A673 (cell line): Measurements from ENCODE around the gene TMEM258. TPM values are rescaled to one million over a fixed set of nuclear protein-coding genes. Genes with fewer than 3 reads are reported as not detected.

Source experiments
- BruUV-seq: library from RNA; stranded (reverse); fragments of 400-500 nt; replicated peaks from 2 replicates; lab custom pipeline; 2021; lab: Mats Ljungman, UMichigan
- CTCF ChIA-PET: fragments of 300-600 bp; sonication (Branson Sonifier 250); formaldehyde crosslinking; loops from one replicate; lab custom pipeline; 2022; ENCODE audit warnings: antibody characterized with exemption; lab: Charles Lee
- POLR2A ChIA-PET: fragments of 300-600 bp; sonication (Branson Sonifier 250); formaldehyde crosslinking; loops from one replicate; lab custom pipeline; 2022; ENCODE audit warnings: antibody characterized with exemption; ENCODE audit not compliant: low non-redundant PET; lab: Charles Lee
- DNase-seq: peaks from one replicate; pipeline ENCODE4 v3.0.0-alpha.2; 2015; ENCODE audit warnings: low spot score
- H3K27ac ChIP-seq: fragments of 200-600 bp; sonication (generic); 2 replicates; pipeline ENCODE4 v1.5.1; 2016; ENCODE audit warnings: mixed run types, low read depth, mild to moderate bottlenecking, mixed read lengths, antibody characterized with exemption, low read length; ENCODE audit not compliant: poor library complexity, severe bottlenecking
- H3K27me3 ChIP-seq: fragments of 200-600 bp; sonication (generic); replicated peaks from 2 replicates; pipeline ENCODE4 v1.6.1; 2017; ENCODE audit warnings: mixed run types, low read depth, mild to moderate bottlenecking, mixed read lengths, antibody characterized with exemption, low read length; ENCODE audit not compliant: insufficient read depth, poor library complexity
- H3K36me3 ChIP-seq: fragments of 200-600 bp; sonication (generic); 2 replicates; pipeline ENCODE4 v1.6.1; 2016; ENCODE audit warnings: mixed run types, mild to moderate bottlenecking, mixed read lengths, antibody characterized with exemption, low read length; ENCODE audit not compliant: insufficient read depth, poor library complexity, severe bottlenecking
- H3K4me1 ChIP-seq: fragments of 200-600 bp; sonication (generic); 2 replicates; pipeline ENCODE4 v1.6.1; 2017; ENCODE audit warnings: mixed run types, mild to moderate bottlenecking, mixed read lengths, antibody characterized with exemption, low read length; ENCODE audit not compliant: insufficient read depth, poor library complexity, severe bottlenecking
- H3K4me3 ChIP-seq: fragments of 200-600 bp; sonication (generic); 2 replicates; pipeline ENCODE4 v1.5.1; 2016; ENCODE audit warnings: low read depth, mixed run types, mild to moderate bottlenecking, mixed read lengths, low read length; ENCODE audit not compliant: poor library complexity, severe bottlenecking
- H3K9me3 ChIP-seq: fragments of 200-600 bp; sonication (generic); 2 replicates; pipeline ENCODE4 v1.6.1; 2016; ENCODE audit warnings: mixed run types, low read depth, mild to moderate bottlenecking, mixed read lengths, antibody characterized with exemption, low read length; ENCODE audit not compliant: poor library complexity, severe bottlenecking
- EZH2 ChIP-seq: fragments of 200-600 bp; sonication (generic); IDR thresholded peaks from 2 replicates; pipeline ENCODE4 v1.6.1; 2017; ENCODE audit warnings: borderline replicate concordance, low read depth, mild to moderate bottlenecking, mixed read lengths, antibody characterized with exemption, low read length; ENCODE audit not compliant: poor library complexity, severe bottlenecking
- intact Hi-C: fragments of 100-400 bp; cut with micrococcal nuclease; formaldehyde crosslinking; loops from one replicate; pipeline ENCODE4 v1.10.0; 2022; ENCODE audit not compliant: unreplicated experiment
- total RNA-seq: library from RNA; stranded (reverse); gene quantifications from 2 replicates; pipeline ENCODE4 v1.2.3, GENCODE V29; 2021
- TF ChIP-seq, protein P1 (sequence below): fragments of 300-800, 200-600 bp; sonication (generic); conservative IDR thresholded peaks from 2 replicates; pipeline ENCODE4 v1.5.1; 2017; ENCODE audit warnings: low read depth, mild to moderate bottlenecking, antibody characterized with exemption, low read length, moderate library complexity, mixed read lengths

The TMEM258 gene
- total RNA-seq, 1 experiment from 2014 or later, result 138 TPM

DNA sequence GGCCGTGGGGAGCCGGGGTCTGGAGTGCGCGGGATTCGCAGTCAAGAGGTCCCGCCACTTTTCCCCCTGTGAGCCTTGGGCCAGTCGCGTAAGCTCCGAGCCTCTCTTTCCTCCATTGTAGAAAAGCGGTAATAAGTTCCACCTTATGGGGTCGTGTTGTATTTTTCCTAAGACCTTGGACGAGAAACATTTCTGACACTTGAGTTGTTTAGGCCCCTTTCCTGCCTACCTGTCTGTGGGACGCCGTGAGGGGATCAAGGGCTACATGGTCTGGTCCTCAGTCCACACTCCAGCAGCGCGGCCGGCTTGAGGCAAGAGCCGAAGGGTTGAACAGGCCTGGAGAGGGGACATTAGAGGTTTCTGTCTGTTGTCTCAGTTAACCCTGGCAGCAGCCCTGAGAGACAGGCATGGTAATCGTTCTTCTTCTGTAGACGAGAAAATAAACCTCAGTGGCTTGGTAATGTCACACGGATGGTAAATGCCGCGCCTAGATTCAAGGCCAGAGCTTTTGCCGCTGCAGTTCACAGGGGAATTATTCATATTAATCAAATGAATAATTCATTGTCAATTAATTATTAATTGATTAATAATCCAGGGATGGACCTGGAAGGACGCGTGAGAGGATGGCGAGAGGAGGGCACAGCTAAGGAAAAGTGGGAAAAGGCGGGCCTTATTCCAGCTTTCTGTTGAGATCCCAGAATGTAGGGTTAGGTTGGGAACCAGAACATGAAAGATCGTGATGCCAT lies 857 bp upstream of the TMEM258 start:
- Histone ChIP-seq H3K4me3 (peak overlapping the region; percentile 100), H3K36me3 (peaks cover 61% of the 10 kb centered on the region), H3K27me3 (no peaks in the 10 kb centered on the region), H3K9me3 (no peaks in the 10 kb centered on the region), H3K27ac (peak overlapping the region; percentile 100), H3K4me1 (peaks cover 17% of the 10 kb centered on the region)
- no peak for DNase-seq
- intact Hi-C loops, result no loop called here
- no peak for TF ChIP-seq EZH2
- TF ChIP-seq, protein P1, sequence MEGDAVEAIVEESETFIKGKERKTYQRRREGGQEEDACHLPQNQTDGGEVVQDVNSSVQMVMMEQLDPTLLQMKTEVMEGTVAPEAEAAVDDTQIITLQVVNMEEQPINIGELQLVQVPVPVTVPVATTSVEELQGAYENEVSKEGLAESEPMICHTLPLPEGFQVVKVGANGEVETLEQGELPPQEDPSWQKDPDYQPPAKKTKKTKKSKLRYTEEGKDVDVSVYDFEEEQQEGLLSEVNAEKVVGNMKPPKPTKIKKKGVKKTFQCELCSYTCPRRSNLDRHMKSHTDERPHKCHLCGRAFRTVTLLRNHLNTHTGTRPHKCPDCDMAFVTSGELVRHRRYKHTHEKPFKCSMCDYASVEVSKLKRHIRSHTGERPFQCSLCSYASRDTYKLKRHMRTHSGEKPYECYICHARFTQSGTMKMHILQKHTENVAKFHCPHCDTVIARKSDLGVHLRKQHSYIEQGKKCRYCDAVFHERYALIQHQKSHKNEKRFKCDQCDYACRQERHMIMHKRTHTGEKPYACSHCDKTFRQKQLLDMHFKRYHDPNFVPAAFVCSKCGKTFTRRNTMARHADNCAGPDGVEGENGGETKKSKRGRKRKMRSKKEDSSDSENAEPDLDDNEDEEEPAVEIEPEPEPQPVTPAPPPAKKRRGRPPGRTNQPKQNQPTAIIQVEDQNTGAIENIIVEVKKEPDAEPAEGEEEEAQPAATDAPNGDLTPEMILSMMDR, result no peak
- ChIA-PET POLR2A (no interaction called here), CTCF (interaction anchor here (0.6 to 1.2 kb wide), 4 partner anchors 23 to 888 kb away, joined by 3 to 4 read pairs (median 4); partner anchors contain the start of gene FADS1)
- BruUV-seq, result TSS peak; percentile 45

DNA sequence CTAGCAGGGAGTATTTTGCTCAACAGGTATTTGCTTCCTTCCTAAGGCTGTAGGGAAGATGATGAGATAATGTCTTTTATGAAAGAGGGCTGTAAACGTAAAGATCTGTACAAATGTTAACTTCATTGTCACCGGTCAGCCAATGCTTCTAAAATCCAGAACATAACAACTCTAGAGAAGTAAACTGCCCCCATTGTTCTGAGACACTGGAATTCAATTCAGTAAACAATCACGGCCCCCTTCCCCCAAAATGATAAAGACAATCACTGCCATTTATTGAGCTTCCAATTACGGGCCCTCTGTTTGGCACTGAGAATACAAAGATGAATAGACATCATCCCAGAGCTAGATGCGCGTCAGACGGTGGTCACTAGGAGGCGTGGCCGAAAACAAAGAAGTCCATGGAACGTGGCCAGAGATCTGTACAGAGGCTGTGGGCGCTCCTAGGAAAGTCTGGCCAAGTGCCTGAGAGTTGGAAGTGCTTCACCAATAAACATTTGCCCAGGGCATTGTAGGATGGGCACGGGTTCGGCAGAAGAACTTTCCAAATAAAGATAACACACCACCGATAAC lies 576 bp downstream of the TMEM258 start:
- POLR2A ChIA-PET, result no interaction called here
- BruUV-seq, result TSS peak; percentile 83
- peaks cover 16% of the 10 kb centered on the region for H3K4me1 ChIP-seq
- TF ChIP-seq, protein P1, result no peak
- TF ChIP-seq EZH2, result no peak
- peak; percentile 84 for DNase-seq
- peak overlapping the region; percentile 100 for H3K4me3 ChIP-seq
- H3K27me3 ChIP-seq, result no peaks in the 10 kb centered on the region
- intact Hi-C loops, result no loop called here
- CTCF ChIA-PET, result no interaction called here
- peak overlapping the region; percentile 100 for H3K27ac ChIP-seq
- H3K36me3 ChIP-seq, result peaks cover 64% of the 10 kb centered on the region
- no peaks in the 10 kb centered on the region for H3K9me3 ChIP-seq

DNA sequence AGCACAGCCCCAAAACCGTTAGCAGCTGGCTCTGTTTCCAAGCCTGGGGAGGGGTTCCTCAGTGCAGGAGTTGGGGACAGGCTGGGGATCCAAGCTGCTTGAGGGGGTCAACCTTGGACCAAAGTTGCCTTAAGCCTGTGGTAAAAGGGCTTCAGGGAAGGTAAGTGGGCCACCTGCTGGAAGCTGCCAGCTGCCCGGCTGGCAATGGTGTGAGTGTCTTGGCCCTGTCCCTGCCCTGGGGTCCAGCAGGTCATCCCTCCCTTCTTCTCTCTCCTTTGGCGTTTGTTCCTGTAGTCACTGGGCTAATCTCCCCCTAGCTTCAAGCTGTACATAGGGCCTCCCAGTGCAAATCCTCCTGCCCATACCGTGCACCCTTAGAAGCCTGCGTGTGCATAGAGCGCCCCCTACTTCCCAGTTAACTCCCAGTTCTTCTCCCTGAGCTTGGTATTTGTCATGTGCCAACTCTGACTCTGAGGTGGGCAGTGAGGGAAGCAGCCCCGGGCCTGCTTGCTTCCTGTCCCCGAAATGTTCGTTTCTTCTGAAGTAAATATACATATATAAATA lies 4.4 kb downstream of the TMEM258 start:
- Histone ChIP-seq H3K4me1 (peaks cover 7% of the 10 kb centered on the region), H3K27me3 (no peaks in the 10 kb centered on the region), H3K36me3 (peaks cover 63% of the 10 kb centered on the region), H3K27ac (no peak overlapping the region), H3K4me3 (no peak overlapping the region), H3K9me3 (no peaks in the 10 kb centered on the region)
- intact Hi-C loops, result loop anchor here (2.0 kb wide), 1 partner anchor 39 kb away; no protein-coding TSS in a partner anchor
- POLR2A ChIA-PET, result interaction anchor here (0.7 kb wide), 1 partner anchor 19 kb away, joined by 3 read pairs; no protein-coding TSS in a partner anchor
- no TSS peak for BruUV-seq
- CTCF ChIA-PET, result interaction anchor here (0.6 to 1.2 kb wide), 9 partner anchors 10 to 834 kb away, joined by 3 to 16 read pairs (median 6); partner anchors contain the start of genes B3GAT3 and MYRF
- peak; percentile 83 for DNase-seq
- TF ChIP-seq, protein P1, result peak; percentile 80
- no peak for TF ChIP-seq EZH2
